ENCODE results near the gene ITGAE. TPM values are rescaled to one million over a fixed set of nuclear protein-coding genes. Genes with fewer than 3 reads are reported as not detected.

The ITGAE gene
- total and polyA plus RNA-seq, 2 donors from 2014 or later: 16.5 to 46.3 TPM

- FAIRE-seq (no peak), DNase-seq (peak; percentile 92 to 97 (median 93))
- Histone ChIP-seq H3K27me3 (ENCODE audit: control insufficient read depth, insufficient read depth, low read length) (no peaks in the 10 kb centered on the region), H3K4me1 (ENCODE audit: control insufficient read depth in 2 of 3, insufficient read depth in 2 of 3, low read depth in 1 of 3, low read length in 3 of 3) (no peaks in the 10 kb centered on the region), H3K27ac (ENCODE audit: low read depth in 2 of 2, low read length in 2 of 2) (no peak overlapping the region), H3K9me3 (ENCODE audit: control insufficient read depth in 2 of 3, insufficient read depth in 1 of 3, low read length in 3 of 3) (peaks cover 0 to 4% (median 0%) of the 10 kb centered on the region in 3 donors), H3K4me3 (ENCODE audit: low read length in 3 of 3) (peak overlapping the region in 2 of 3 donors; percentile 26 to 59), H3K9ac (ENCODE audit: low read length in 3 of 3) (peak overlapping the region in 1 of 3 donors; percentile 51), H3K36me3 (ENCODE audit: control insufficient read depth in 2 of 3, insufficient read depth in 3 of 3, low read length in 3 of 3) (no peaks in the 10 kb centered on the region)
- intact Hi-C loops (cut with DNase I): no loop called here
- TF ChIP-seq, protein P1, sequence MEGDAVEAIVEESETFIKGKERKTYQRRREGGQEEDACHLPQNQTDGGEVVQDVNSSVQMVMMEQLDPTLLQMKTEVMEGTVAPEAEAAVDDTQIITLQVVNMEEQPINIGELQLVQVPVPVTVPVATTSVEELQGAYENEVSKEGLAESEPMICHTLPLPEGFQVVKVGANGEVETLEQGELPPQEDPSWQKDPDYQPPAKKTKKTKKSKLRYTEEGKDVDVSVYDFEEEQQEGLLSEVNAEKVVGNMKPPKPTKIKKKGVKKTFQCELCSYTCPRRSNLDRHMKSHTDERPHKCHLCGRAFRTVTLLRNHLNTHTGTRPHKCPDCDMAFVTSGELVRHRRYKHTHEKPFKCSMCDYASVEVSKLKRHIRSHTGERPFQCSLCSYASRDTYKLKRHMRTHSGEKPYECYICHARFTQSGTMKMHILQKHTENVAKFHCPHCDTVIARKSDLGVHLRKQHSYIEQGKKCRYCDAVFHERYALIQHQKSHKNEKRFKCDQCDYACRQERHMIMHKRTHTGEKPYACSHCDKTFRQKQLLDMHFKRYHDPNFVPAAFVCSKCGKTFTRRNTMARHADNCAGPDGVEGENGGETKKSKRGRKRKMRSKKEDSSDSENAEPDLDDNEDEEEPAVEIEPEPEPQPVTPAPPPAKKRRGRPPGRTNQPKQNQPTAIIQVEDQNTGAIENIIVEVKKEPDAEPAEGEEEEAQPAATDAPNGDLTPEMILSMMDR (IDR thresholded peaks at IDR 0.05; ENCODE audit: borderline replicate concordance, extremely low read depth, insufficient read depth): no peak
These were observed 46.3 kb downstream of the ITGAE start for GRCh38 chr17:3754458-3755334.

- no peak for DNase-seq
- Histone ChIP-seq H3K27me3 (ENCODE audit: control insufficient read depth, insufficient read depth, low read length) (no peaks in the 10 kb centered on the region), H3K27ac (ENCODE audit: low read depth in 2 of 2, low read length in 2 of 2) (no peak overlapping the region), H3K4me3 (ENCODE audit: low read length in 3 of 3) (no peak overlapping the region), H3K9ac (ENCODE audit: low read length in 3 of 3) (no peak overlapping the region), H3K36me3 (ENCODE audit: control insufficient read depth in 2 of 3, insufficient read depth in 3 of 3, low read length in 3 of 3) (no peaks in the 10 kb centered on the region), H3K9me3 (ENCODE audit: control insufficient read depth in 2 of 3, insufficient read depth in 1 of 3, low read length in 3 of 3) (no peaks in the 10 kb centered on the region), H3K4me1 (ENCODE audit: control insufficient read depth in 2 of 3, insufficient read depth in 2 of 3, low read depth in 1 of 3, low read length in 3 of 3) (no peaks in the 10 kb centered on the region)
- FAIRE-seq: no peak
- intact Hi-C loops (cut with DNase I): no loop called here
- TF ChIP-seq, protein P1 (IDR thresholded peaks at IDR 0.05; ENCODE audit: borderline replicate concordance, extremely low read depth, insufficient read depth): no peak
These were observed 46.9 kb downstream of the ITGAE start for GRCh38 chr17:3754066-3754457.

DNA sequence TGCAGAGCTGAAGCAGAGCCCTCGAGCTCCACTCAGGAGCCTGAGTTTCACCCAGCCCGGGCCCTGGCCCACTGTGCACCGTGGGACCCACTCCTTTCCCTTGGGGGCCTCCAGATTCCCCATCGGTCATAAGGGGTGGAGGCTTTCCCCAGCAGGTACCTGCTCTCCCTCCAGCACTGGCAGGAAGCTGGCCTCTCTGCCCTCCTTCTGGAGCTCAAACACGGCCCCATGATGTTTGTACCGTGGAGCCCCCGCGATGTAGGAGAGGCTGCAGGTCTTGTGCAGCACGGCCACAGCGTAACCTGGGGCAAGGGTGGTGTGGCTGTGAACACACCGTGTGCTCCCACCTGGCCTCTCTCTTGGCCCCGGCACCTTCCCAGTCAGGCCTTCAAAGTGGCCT is 47.4 kb downstream of the ITGAE start:
- H3K27ac ChIP-seq (ENCODE audit: low read depth in 2 of 2, low read length in 2 of 2): no peak overlapping the region
- H3K9me3 ChIP-seq (ENCODE audit: control insufficient read depth in 2 of 3, insufficient read depth in 1 of 3, low read length in 3 of 3): no peaks in the 10 kb centered on the region
- H3K27me3 ChIP-seq (ENCODE audit: control insufficient read depth, insufficient read depth, low read length): no peaks in the 10 kb centered on the region
- DNase-seq: no peak
- TF ChIP-seq, protein P1 (IDR thresholded peaks at IDR 0.05; ENCODE audit: borderline replicate concordance, extremely low read depth, insufficient read depth): no peak
- no peak overlapping the region for H3K4me3 ChIP-seq (ENCODE audit: low read length in 3 of 3)
- H3K36me3 ChIP-seq (ENCODE audit: control insufficient read depth in 2 of 3, insufficient read depth in 3 of 3, low read length in 3 of 3): no peaks in the 10 kb centered on the region
- no peak for FAIRE-seq
- intact Hi-C loops (cut with DNase I): no loop called here
- H3K9ac ChIP-seq (ENCODE audit: low read length in 3 of 3): no peak overlapping the region
- no peaks in the 10 kb centered on the region for H3K4me1 ChIP-seq (ENCODE audit: control insufficient read depth in 2 of 3, insufficient read depth in 2 of 3, low read depth in 1 of 3, low read length in 3 of 3)

Measured in kidney (tissue), 14 donors.